ENCODE data around the gene EBLN2.

Gene EBLN2

GRCh38 chr3:73041537-73041936, 19.9 kb upstream of the EBLN2 start:
- no peak overlapping the region for H3K4me3 ChIP-seq (ENCODE audit: low read depth, low read length)
- TF ChIP-seq CTCF (IDR thresholded peaks at IDR 0.05; ENCODE audit: insufficient read depth, low read depth, low read length, missing control alignments), result no peak
- no peak for DNase-seq (ENCODE audit: low read depth)

GRCh38 chr3:73043414-73043813, 18.0 kb upstream of the EBLN2 start:
- H3K4me3 ChIP-seq (ENCODE audit: low read depth, low read length), result no peak overlapping the region
- TF ChIP-seq CTCF (IDR thresholded peaks at IDR 0.05; ENCODE audit: insufficient read depth, low read depth, low read length, missing control alignments), result no peak
- no peak for DNase-seq (ENCODE audit: low read depth)

- no peak overlapping the region for H3K4me3 ChIP-seq (ENCODE audit: low read depth, low read length)
- no peak for DNase-seq (ENCODE audit: low read depth)
- no peak for TF ChIP-seq CTCF (IDR thresholded peaks at IDR 0.05; ENCODE audit: insufficient read depth, low read depth, low read length, missing control alignments)
Observed at GRCh38 chr3:73045391-73045790, 16.1 kb upstream of the EBLN2 start.

- TF ChIP-seq CTCF (IDR thresholded peaks at IDR 0.05; ENCODE audit: insufficient read depth, low read depth, low read length, missing control alignments), result no peak
- DNase-seq (ENCODE audit: low read depth), result no peak
- no peak overlapping the region for H3K4me3 ChIP-seq (ENCODE audit: low read depth, low read length)
Observed at GRCh38 chr3:73046195-73046594, 15.3 kb upstream of the EBLN2 start.

GRCh38 chr3:73049319-73049718, 12.1 kb upstream of the EBLN2 start:
- no peak overlapping the region for H3K4me3 ChIP-seq (ENCODE audit: low read depth, low read length)

GRCh38 chr3:73052857-73053256, 8.6 kb upstream of the EBLN2 start:
- DNase-seq (ENCODE audit: low read depth), result no peak
- TF ChIP-seq CTCF (IDR thresholded peaks at IDR 0.05; ENCODE audit: insufficient read depth, low read depth, low read length, missing control alignments), result no peak

More at GRCh38 chr3:73049319-73049718, 12.1 kb upstream of the EBLN2 start:
- no peak for TF ChIP-seq CTCF (IDR thresholded peaks at IDR 0.05; ENCODE audit: insufficient read depth, low read depth, low read length, missing control alignments)
- no peak for DNase-seq (ENCODE audit: low read depth)

GRCh38 chr3:73055583-73055982, 5.9 kb upstream of the EBLN2 start:
- no peak for TF ChIP-seq CTCF (IDR thresholded peaks at IDR 0.05; ENCODE audit: insufficient read depth, low read depth, low read length, missing control alignments)
- H3K4me3 ChIP-seq (ENCODE audit: low read depth, low read length), result no peak overlapping the region
- no peak for DNase-seq (ENCODE audit: low read depth)

More at GRCh38 chr3:73052857-73053256, 8.6 kb upstream of the EBLN2 start:
- no peak overlapping the region for H3K4me3 ChIP-seq (ENCODE audit: low read depth, low read length)
